T-cell (primary cell): Measurements from ENCODE around the gene B4GALT7. TPM values are rescaled to one million over a fixed set of nuclear protein-coding genes. Genes with fewer than 3 reads are reported as not detected.

Experiments used
- ATAC-seq, 4 experiments: fragments of 200-7000 bp in 3 of 4; fragments of 150-1000 bp in 1 of 4; cut with Tn5 transposase; replicated peaks in 1 of 4; 1 replicate in 3 of 4; 2 replicates in 1 of 4; pipeline ENCODE4 v1.10.0; 2021; ENCODE audit warnings: moderate library complexity in 3 of 4, mild to moderate bottlenecking in 2 of 4, moderate number of reproducible peaks in 1 of 4
- CTCF ChIA-PET, 2 donors: fragments of 300-600 bp; sonication (Branson Sonifier 250); formaldehyde crosslinking; loops; one replicate each; lab custom pipeline; 2022; ENCODE audit warnings: antibody characterized with exemption in 2 of 2; lab: Charles Lee
- POLR2A ChIA-PET, 2 donors: fragments of 300-600 bp; sonication (Branson Sonifier 250); formaldehyde crosslinking; loops; one replicate each; lab custom pipeline; 2022; ENCODE audit warnings: antibody characterized with exemption in 2 of 2; lab: Charles Lee
- DNase-seq, 35 experiments: peaks; one replicate each; pipeline versions ENCODE4 v3.0.0 to v3.0.0-alpha.2; 2013 to 2023
- H3K27ac ChIP-seq: one replicate; pipeline ENCODE4 v1.5.1; 2013; ENCODE audit warnings: low read length
- H3K27me3 ChIP-seq, 2 experiments: replicated peaks in 1 of 2; 1 replicate in 1 of 2; 2 replicates in 1 of 2; pipeline versions ENCODE4 v1.6.1 to v1.7.0; 2013; ENCODE audit warnings: low read length in 1 of 2, mixed read lengths in 1 of 2; ENCODE audit not compliant: control insufficient read depth in 2 of 2, insufficient read depth in 2 of 2; ENCODE audit errors: extremely low read depth in 1 of 2
- H3K36me3 ChIP-seq, 2 donors: 1 replicate in 1 of 2; 2 replicates in 1 of 2; pipeline versions ENCODE4 v1.6.1 to v1.7.0; 2013; ENCODE audit warnings: low read length in 1 of 2; ENCODE audit not compliant: control insufficient read depth in 2 of 2, insufficient read depth in 1 of 2; ENCODE audit errors: extremely low read depth in 1 of 2
- H3K4me1 ChIP-seq, 2 experiments: 1 replicate in 1 of 2; 2 replicates in 1 of 2; pipeline versions ENCODE4 v1.6.1 to v1.7.0; 2013; ENCODE audit warnings: low read length in 2 of 2, mixed read lengths in 1 of 2; ENCODE audit not compliant: insufficient read depth in 2 of 2, control insufficient read depth in 1 of 2; ENCODE audit errors: extremely low read depth in 1 of 2
- H3K4me3 ChIP-seq, 2 donors: 1 replicate in 1 of 2; 2 replicates in 1 of 2; pipeline versions ENCODE4 v1.5.1 to v1.7.0; 2013; ENCODE audit warnings: mild to moderate bottlenecking in 2 of 2, low read length in 1 of 2, moderate library complexity in 1 of 2; ENCODE audit not compliant: control insufficient read depth in 1 of 2; ENCODE audit errors: extremely low read depth in 1 of 2
- H3K9me3 ChIP-seq: 2 replicates; pipeline ENCODE4 v1.7.0; 2013
- H3K27ac Mint-ChIP-seq, 2 donors: one replicate each; pipeline ENCODE4 v1.8.0; 2020 to 2021; ENCODE audit warnings: mild to moderate bottlenecking in 2 of 2, mixed read lengths in 2 of 2
- H3K27me3 Mint-ChIP-seq, 2 donors: one replicate each; pipeline ENCODE4 v1.8.0; 2021 to 2022; ENCODE audit warnings: mixed read lengths in 2 of 2
- H3K36me3 Mint-ChIP-seq: one replicate; pipeline ENCODE4 v1.8.0; 2021; ENCODE audit warnings: mixed read lengths
- H3K4me1 Mint-ChIP-seq, 3 donors: one replicate each; pipeline ENCODE4 v1.8.0; 2020 to 2022; ENCODE audit warnings: mixed read lengths in 3 of 3, mild to moderate bottlenecking in 1 of 3
- H3K4me3 Mint-ChIP-seq, 3 donors: one replicate each; pipeline ENCODE4 v1.8.0; 2020 to 2022; ENCODE audit warnings: mild to moderate bottlenecking in 3 of 3, mixed read lengths in 3 of 3, moderate library complexity in 3 of 3
- H3K9me3 Mint-ChIP-seq, 3 donors: one replicate each; pipeline ENCODE4 v1.8.0; 2020 to 2022; ENCODE audit warnings: mixed read lengths in 3 of 3
- WGBS: methylation state at CpG from one replicate; pipeline ENCODE4 v1.1.5; 2013; ENCODE audit warnings: missing lambda C conversion rate; ENCODE audit not compliant: insufficient coverage; 5-methylcytosine and 5-hydroxymethylcytosine counted together
- total RNA-seq, 35 experiments: library from RNA in 6 of 35; stranded (reverse) in 6 of 35; fragments of 120-200 nt in 1 of 35; gene quantifications; one replicate each; pipeline versions ENCODE4 v1.2.1 to v1.2.4 and lab custom pipeline; 2013 to 2026

The B4GALT7 gene
- total RNA-seq, 5 donors from 2014 or later (not counting 1 experiment from before 2014, with no cell fraction given): 30.4 to 46.7 (median 39.1) TPM

GRCh38 chr5:177609076-177610059 is 9.4 kb downstream of the B4GALT7 start:
- WGBS: 90% methylated on average over 14 of the region's 21 CpGs
- Mint-ChIP-seq H3K9me3 (no peaks in the 10 kb centered on the region), H3K27me3 (no peaks in the 10 kb centered on the region), H3K36me3 (peaks cover 6% of the 10 kb centered on the region), H3K27ac (no peak overlapping the region), H3K4me3 (no peak overlapping the region), H3K4me1 (peaks cover 10 to 25% (median 21%) of the 10 kb centered on the region in 3 donors)
- ChIA-PET POLR2A (no interaction called here), CTCF (no interaction called here)
- no peaks in the 10 kb centered on the region for H3K9me3 ChIP-seq
- DNase-seq (no peak), ATAC-seq (no peak)
- peaks cover 0 to 11% of the 10 kb centered on the region in 2 experiments for H3K4me1 ChIP-seq
- H3K4me3 ChIP-seq: no peak overlapping the region
- H3K27ac ChIP-seq: no peak overlapping the region
- no peaks in the 10 kb centered on the region for H3K27me3 ChIP-seq
- peaks cover 6 to 7% of the 10 kb centered on the region in 2 donors for H3K36me3 ChIP-seq

GRCh38 chr5:177610131-177610769 is 10.3 kb downstream of the B4GALT7 start:
- POLR2A ChIA-PET: no interaction called here
- H3K27ac Mint-ChIP-seq: no peak overlapping the region
- no peak overlapping the region for H3K4me3 ChIP-seq

GRCh38 chr5:177610770-177611445 is 11.0 kb downstream of the B4GALT7 start:
- H3K4me1 Mint-ChIP-seq: peaks cover 8 to 16% (median 16%) of the 10 kb centered on the region in 3 donors
- H3K27me3 ChIP-seq: no peaks in the 10 kb centered on the region
- H3K27ac Mint-ChIP-seq: no peak overlapping the region
- no peak overlapping the region for H3K4me3 Mint-ChIP-seq
- peaks cover 6% of the 10 kb centered on the region for H3K36me3 Mint-ChIP-seq
- ChIA-PET POLR2A (no interaction called here), CTCF (interaction anchor here in 1 of 2 donors (0.6 kb wide), 1 partner anchor 450 kb away, joined by 6 read pairs; no protein-coding TSS in a partner anchor)
- H3K36me3 ChIP-seq: peaks cover 6 to 7% of the 10 kb centered on the region in 2 donors
- H3K4me3 ChIP-seq: no peak overlapping the region
- no CpG with 5 or more reads among the region's 4 CpGs for WGBS
- H3K9me3 ChIP-seq: no peaks in the 10 kb centered on the region
- no peaks in the 10 kb centered on the region for H3K27me3 Mint-ChIP-seq
- peaks cover 0 to 11% of the 10 kb centered on the region in 2 experiments for H3K4me1 ChIP-seq
- ATAC-seq (no peak), DNase-seq (no peak)
- no peak overlapping the region for H3K27ac ChIP-seq
- no peaks in the 10 kb centered on the region for H3K9me3 Mint-ChIP-seq

More at GRCh38 chr5:177610131-177610769, 10.3 kb downstream of the B4GALT7 start:
- 94% methylated on average over 7 of the region's 13 CpGs for WGBS
- Mint-ChIP-seq H3K4me3 (no peak overlapping the region), H3K27me3 (no peaks in the 10 kb centered on the region), H3K4me1 (peaks cover 8 to 22% (median 21%) of the 10 kb centered on the region in 3 donors), H3K36me3 (peaks cover 6% of the 10 kb centered on the region), H3K9me3 (no peaks in the 10 kb centered on the region)
- no peak for DNase-seq
- CTCF ChIA-PET: no interaction called here
- Histone ChIP-seq H3K9me3 (no peaks in the 10 kb centered on the region), H3K27me3 (no peaks in the 10 kb centered on the region), H3K27ac (no peak overlapping the region), H3K4me1 (peaks cover 0 to 11% of the 10 kb centered on the region in 2 experiments), H3K36me3 (peaks cover 6 to 7% of the 10 kb centered on the region in 2 donors)
- no peak for ATAC-seq

DNA sequence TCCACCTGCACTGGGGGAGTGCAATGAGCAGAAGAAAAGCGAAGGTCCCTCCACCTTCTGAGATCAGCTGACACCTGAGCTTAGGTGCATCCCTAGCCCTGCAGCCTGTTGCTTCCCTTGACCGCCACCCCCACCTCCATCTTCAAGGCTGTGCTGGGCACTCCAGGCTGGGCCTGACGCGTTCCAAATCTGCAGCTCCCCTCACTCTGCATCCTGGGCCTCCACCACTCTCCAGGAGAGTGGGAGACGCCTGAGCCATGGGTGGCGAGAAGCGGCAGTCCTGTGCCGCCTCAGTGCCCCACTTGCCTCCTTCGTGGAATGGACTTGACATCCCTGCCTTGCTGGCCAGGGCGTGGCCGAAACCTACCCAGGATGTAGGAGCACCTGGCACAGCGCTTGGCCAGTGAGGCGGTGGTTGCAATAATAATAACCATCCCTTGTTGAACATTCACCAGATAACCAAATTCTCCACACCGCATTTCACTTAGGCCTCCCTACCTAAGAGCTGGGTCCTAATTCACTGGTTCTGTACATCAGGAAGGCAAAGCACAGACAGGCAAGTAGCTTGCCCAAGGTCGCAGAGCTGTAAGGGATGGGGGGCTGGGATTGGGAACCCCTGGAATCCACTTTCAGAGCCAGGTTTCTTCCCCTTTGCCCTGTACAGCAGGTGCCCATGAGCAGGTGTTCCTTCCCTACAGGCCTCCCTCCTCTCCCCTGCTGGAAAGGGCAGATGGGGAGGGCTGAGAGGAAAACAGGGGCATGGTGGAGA is 11.7 kb downstream of the B4GALT7 start:
- Mint-ChIP-seq H3K27ac (peak overlapping the region in 1 of 2 donors; percentile 25), H3K4me3 (no peak overlapping the region), H3K36me3 (peaks cover 4% of the 10 kb centered on the region), H3K27me3 (no peaks in the 10 kb centered on the region), H3K4me1 (peaks cover 8 to 11% (median 9%) of the 10 kb centered on the region in 3 donors), H3K9me3 (no peaks in the 10 kb centered on the region)
- no peak for ATAC-seq
- WGBS: 97% methylated on average over 12 of the region's 15 CpGs
- H3K27me3 ChIP-seq: no peaks in the 10 kb centered on the region
- no peak overlapping the region for H3K4me3 ChIP-seq
- DNase-seq: no peak
- POLR2A ChIA-PET: no interaction called here
- CTCF ChIA-PET: no interaction called here
- H3K27ac ChIP-seq: no peak overlapping the region
- peaks cover 6 to 7% of the 10 kb centered on the region in 2 donors for H3K36me3 ChIP-seq
- peaks cover 0 to 11% of the 10 kb centered on the region in 2 experiments for H3K4me1 ChIP-seq
- no peaks in the 10 kb centered on the region for H3K9me3 ChIP-seq

- CTCF ChIA-PET: no interaction called here
- Mint-ChIP-seq H3K4me3 (no peak overlapping the region), H3K27ac (peak overlapping the region in 1 of 2 donors; percentile 25), H3K36me3 (peaks cover 4% of the 10 kb centered on the region), H3K9me3 (no peaks in the 10 kb centered on the region), H3K27me3 (no peaks in the 10 kb centered on the region), H3K4me1 (peaks cover 2 to 7% (median 6%) of the 10 kb centered on the region in 3 donors)
- Histone ChIP-seq H3K27ac (no peak overlapping the region), H3K4me3 (no peak overlapping the region), H3K27me3 (no peaks in the 10 kb centered on the region), H3K36me3 (peaks cover 6 to 7% of the 10 kb centered on the region in 2 donors), H3K4me1 (peaks cover 0 to 7% of the 10 kb centered on the region in 2 experiments), H3K9me3 (no peaks in the 10 kb centered on the region)
- DNase-seq: no peak
- POLR2A ChIA-PET: no interaction called here
- ATAC-seq: no peak
- 86% methylated on average over 5 of the region's 6 CpGs for WGBS
These were observed 12.3 kb downstream of the B4GALT7 start for GRCh38 chr5:177612215-177612673.
